GM12892 (cell line): ENCODE results near the gene CEP112.
"Not testable (repeated sequence)": the region's sequence is repeated elsewhere in the genome, so short reads cannot be mapped to it uniquely, and the experiment has no call there.

Experiments used
- DNase-seq: peaks from one replicate; pipeline ENCODE4 v3.0.0; 2011; ENCODE audit not compliant: insufficient read length
- FAIRE-seq: peaks from 2 replicates; lab custom pipeline; 2011; peaks lifted over from hg19 to GRCh38; lab: Jason Lieb, UNC
- POLR2A ChIP-seq: IDR thresholded peaks from 2 replicates; pipeline ENCODE4 v1.6.1; 2011; ENCODE audit warnings: low read depth, low read length, control low read depth
- POLR2AphosphoS5 ChIP-seq: IDR thresholded peaks from 2 replicates; pipeline ENCODE4 v1.6.1; 2011; ENCODE audit warnings: low read depth, low read length, control low read depth
- TAF1 ChIP-seq: IDR thresholded peaks from 2 replicates; pipeline ENCODE4 v1.6.1; 2011; ENCODE audit warnings: low read depth, mild to moderate bottlenecking, control low read depth, low read length, borderline replicate concordance

Gene CEP112

GRCh38 chr17:65797101-65797500 lies 394.8 kb downstream of the CEP112 start:
- DNase-seq (no peak), FAIRE-seq (no peak)
- TF ChIP-seq POLR2AphosphoS5, result no peak
- TF ChIP-seq TAF1, result no peak
- no peak for TF ChIP-seq POLR2A

GRCh38 chr17:65794572-65794971 lies 397.4 kb downstream of the CEP112 start:
- TF ChIP-seq POLR2A (no peak), POLR2AphosphoS5 (no peak), TAF1 (no peak)
- no peak for FAIRE-seq
- DNase-seq, result no peak

- FAIRE-seq, result no peak
- no peak for DNase-seq
- TF ChIP-seq POLR2AphosphoS5 (no peak), POLR2A (no peak), TAF1 (no peak)
These were observed 401.7 kb downstream of the CEP112 start for GRCh38 chr17:65790241-65790640.

GRCh38 chr17:65787503-65787902 lies 404.4 kb downstream of the CEP112 start:
- FAIRE-seq (no peak), DNase-seq (no peak)
- TF ChIP-seq POLR2A, result no peak
- no peak for TF ChIP-seq TAF1

GRCh38 chr17:65786479-65786878 lies 405.5 kb downstream of the CEP112 start:
- no peak for TF ChIP-seq POLR2A
- no peak for TF ChIP-seq TAF1
- no peak for TF ChIP-seq POLR2AphosphoS5
- no peak for DNase-seq
- no peak for FAIRE-seq

GRCh38 chr17:65785109-65785508 lies 406.8 kb downstream of the CEP112 start:
- TF ChIP-seq POLR2AphosphoS5, result no peak
- no peak for TF ChIP-seq POLR2A
- no peak for TF ChIP-seq TAF1
- FAIRE-seq (no peak), DNase-seq (no peak)

GRCh38 chr17:65783845-65784334 lies 408.0 kb downstream of the CEP112 start:
- no peak for FAIRE-seq
- DNase-seq, result no peak
- TF ChIP-seq POLR2A, result no peak
- TF ChIP-seq POLR2AphosphoS5, result no peak
- no peak for TF ChIP-seq TAF1

GRCh38 chr17:65782104-65782706 lies 409.7 kb downstream of the CEP112 start:
- FAIRE-seq, DNase-seq: not testable (repeated sequence)

- DNase-seq (no peak), FAIRE-seq (no peak)
- TF ChIP-seq POLR2A (no peak), POLR2AphosphoS5 (no peak), TAF1 (no peak)
These were observed 411.8 kb downstream of the CEP112 start for GRCh38 chr17:65780111-65780510.

GRCh38 chr17:65776890-65777289 lies 415.0 kb downstream of the CEP112 start:
- DNase-seq, result no peak
- TF ChIP-seq POLR2A (no peak), POLR2AphosphoS5 (no peak)
- no peak for FAIRE-seq

- TF ChIP-seq POLR2AphosphoS5 (no peak), TAF1 (no peak), POLR2A (no peak)
- no peak for DNase-seq
- peak; percentile 24 for FAIRE-seq
These were observed 417.1 kb downstream of the CEP112 start for GRCh38 chr17:65774787-65775186.

- FAIRE-seq, result no peak
- DNase-seq, result no peak
- TF ChIP-seq TAF1 (no peak), POLR2A (no peak), POLR2AphosphoS5 (no peak)
These were observed 418.9 kb downstream of the CEP112 start for GRCh38 chr17:65772989-65773388.

- DNase-seq (no peak), FAIRE-seq (no peak)
- no peak for TF ChIP-seq POLR2A
- no peak for TF ChIP-seq TAF1
- no peak for TF ChIP-seq POLR2AphosphoS5
These were observed 420.2 kb downstream of the CEP112 start for GRCh38 chr17:65771704-65772103.
